Measurements from ENCODE around the gene DUSP28. TPM values are rescaled to one million over a fixed set of nuclear protein-coding genes. Genes with fewer than 3 reads are reported as not detected.

Gene DUSP28
- total and polyA plus RNA-seq, 2 donors (not counting 1 experiment from before 2014, with no cell fraction given), result 19.0 to 19.1 TPM

DNA sequence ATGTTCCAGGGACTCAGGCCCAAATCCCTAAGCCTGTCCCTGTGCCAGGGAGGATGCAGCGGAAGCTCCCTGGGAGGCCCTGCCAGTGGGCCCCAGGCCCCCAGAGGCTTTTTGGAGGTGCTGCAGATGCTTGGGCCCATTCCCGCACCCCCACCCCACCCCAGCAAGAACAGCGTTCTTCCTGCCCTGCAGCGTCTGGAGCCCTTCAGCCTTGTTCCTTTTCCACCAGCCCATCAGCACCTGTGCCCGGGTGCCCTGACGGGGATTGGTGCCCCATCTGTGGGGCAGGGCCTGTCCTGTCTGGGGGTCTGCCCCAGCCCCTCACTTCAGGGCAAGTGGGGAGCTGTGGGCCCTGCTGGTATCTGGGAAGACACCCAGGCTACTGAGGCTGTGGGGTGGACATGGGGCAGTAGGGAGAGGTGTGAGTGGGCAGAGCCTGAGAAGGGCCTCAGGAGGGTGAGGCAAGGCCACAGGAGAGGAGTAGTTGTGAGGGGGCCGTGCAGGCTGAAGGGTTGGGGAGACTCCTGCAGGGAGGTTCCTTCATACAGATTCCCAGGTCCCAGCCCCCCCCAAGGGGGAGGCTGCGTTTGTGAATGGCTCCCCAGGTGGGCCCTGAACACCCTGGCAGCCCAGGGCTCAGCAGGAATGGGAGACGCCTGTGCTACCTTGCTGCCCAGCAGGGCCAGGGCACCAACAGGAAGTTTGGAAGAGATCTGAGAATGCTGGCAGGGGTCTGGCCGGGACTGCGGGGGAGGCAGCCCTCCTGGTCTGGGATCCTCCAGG is 10.6 kb downstream of the DUSP28 start:
- no peak overlapping the region for H3K27ac Mint-ChIP-seq
- Histone ChIP-seq H3K27me3 (replicated peaks in 1 of 4; ENCODE audit: control extremely low read depth in 1 of 4, control insufficient read depth in 3 of 4, insufficient read depth in 4 of 4, low read length in 3 of 4) (no peaks in the 10 kb centered on the region), H3K9ac (ENCODE audit: low read length) (no peak overlapping the region), H4K20me1 (ENCODE audit: control insufficient read depth, insufficient read depth, low read length, poor library complexity, severe bottlenecking) (peaks cover 75% of the 10 kb centered on the region), H3K4me3 (ENCODE audit: control extremely low read depth in 1 of 5, extremely low read depth in 1 of 5, insufficient read depth in 1 of 5, low read depth in 2 of 5, low read length in 4 of 5) (no peak overlapping the region), H3K36me3 (replicated peaks in 1 of 2; ENCODE audit: control extremely low read depth in 1 of 2, control insufficient read depth in 1 of 2, extremely low read depth in 1 of 2, insufficient read depth in 2 of 2, low read length in 1 of 2) (peaks cover 0 to 31% of the 10 kb centered on the region in 2 experiments), H3K9me3 (ENCODE audit: control extremely low read depth in 1 of 3, control insufficient read depth in 2 of 3, insufficient read depth in 1 of 3, low read length in 2 of 3) (no peaks in the 10 kb centered on the region), H3K4me1 (ENCODE audit: control insufficient read depth in 2 of 2, insufficient read depth in 2 of 2, low read length in 2 of 2) (peaks cover 41 to 44% of the 10 kb centered on the region in 2 donors), H3K79me2 (ENCODE audit: control insufficient read depth, insufficient read depth, low read length) (peaks cover 63% of the 10 kb centered on the region), H2AFZ (ENCODE audit: insufficient read depth, low read depth, low read length, poor library complexity, severe bottlenecking) (no peak overlapping the region), H3K4me2 (replicated peaks; ENCODE audit: low read depth, low read length, poor library complexity, severe bottlenecking) (peak overlapping the region; percentile 98), H3K27ac (ENCODE audit: low read length in 2 of 2) (no peak overlapping the region)
- POLR2A ChIA-PET, result no interaction called here
- TF ChIP-seq, protein P1, sequence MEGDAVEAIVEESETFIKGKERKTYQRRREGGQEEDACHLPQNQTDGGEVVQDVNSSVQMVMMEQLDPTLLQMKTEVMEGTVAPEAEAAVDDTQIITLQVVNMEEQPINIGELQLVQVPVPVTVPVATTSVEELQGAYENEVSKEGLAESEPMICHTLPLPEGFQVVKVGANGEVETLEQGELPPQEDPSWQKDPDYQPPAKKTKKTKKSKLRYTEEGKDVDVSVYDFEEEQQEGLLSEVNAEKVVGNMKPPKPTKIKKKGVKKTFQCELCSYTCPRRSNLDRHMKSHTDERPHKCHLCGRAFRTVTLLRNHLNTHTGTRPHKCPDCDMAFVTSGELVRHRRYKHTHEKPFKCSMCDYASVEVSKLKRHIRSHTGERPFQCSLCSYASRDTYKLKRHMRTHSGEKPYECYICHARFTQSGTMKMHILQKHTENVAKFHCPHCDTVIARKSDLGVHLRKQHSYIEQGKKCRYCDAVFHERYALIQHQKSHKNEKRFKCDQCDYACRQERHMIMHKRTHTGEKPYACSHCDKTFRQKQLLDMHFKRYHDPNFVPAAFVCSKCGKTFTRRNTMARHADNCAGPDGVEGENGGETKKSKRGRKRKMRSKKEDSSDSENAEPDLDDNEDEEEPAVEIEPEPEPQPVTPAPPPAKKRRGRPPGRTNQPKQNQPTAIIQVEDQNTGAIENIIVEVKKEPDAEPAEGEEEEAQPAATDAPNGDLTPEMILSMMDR (IDR thresholded peaks at IDR 0.05), result no peak
- no peak for TF ChIP-seq EZH2 (IDR thresholded peaks at IDR 0.05; ENCODE audit: borderline replicate concordance, insufficient read depth, low read depth, low read length, poor library complexity, severe bottlenecking)
- H3K27me3 Mint-ChIP-seq, result no peaks in the 10 kb centered on the region
- CTCF ChIA-PET, result no interaction called here
- no peaks in the 10 kb centered on the region for H3K9me3 Mint-ChIP-seq (ENCODE audit: insufficient read depth)
- DNase-seq, result no peak
- 96% methylated on average over 9 of the region's 11 CpGs for WGBS (ENCODE audit: insufficient coverage)
- H3K4me3 Mint-ChIP-seq, result peak overlapping the region; percentile 23
- peaks cover 46% of the 10 kb centered on the region for H3K4me1 Mint-ChIP-seq
- intact Hi-C loops (cut with micrococcal nuclease), result no loop called here
- no peak for ATAC-seq (ENCODE audit: low read depth)

DNA sequence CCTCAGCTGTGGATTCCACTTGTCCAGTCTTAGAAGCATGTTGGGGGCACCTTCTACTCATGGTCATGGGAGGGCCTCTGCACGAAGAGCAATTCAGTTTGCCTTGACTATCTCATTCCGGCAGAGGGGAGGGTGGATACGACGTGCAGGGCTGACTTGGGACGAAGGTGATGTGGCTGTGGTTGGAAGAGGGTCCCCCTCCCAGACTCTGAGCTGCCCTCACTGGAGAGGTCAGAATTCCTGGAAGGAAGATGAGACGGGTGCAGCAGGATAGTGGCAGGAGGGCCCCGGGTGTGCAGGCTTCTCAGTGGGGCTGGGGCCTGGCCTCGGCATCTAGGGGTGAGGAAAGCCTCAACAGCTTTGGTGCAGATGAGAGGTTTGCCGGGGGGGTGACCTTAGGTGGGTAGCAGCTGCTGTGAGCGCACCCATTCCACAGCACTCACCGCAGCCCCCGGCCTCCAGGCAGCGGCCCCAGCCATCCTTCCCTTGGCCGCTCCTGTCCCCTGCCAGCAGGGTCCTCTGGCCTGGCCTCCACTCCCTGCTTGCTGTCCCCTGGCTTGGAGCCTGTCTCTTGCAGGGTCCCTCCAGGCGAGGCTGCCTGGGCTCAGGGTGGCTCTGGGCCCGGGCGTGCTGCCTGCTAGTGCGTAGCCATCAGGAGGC is 11.3 kb downstream of the DUSP28 start:
- H3K27me3 ChIP-seq (replicated peaks in 1 of 4; ENCODE audit: control extremely low read depth in 1 of 4, control insufficient read depth in 3 of 4, insufficient read depth in 4 of 4, low read length in 3 of 4), result no peaks in the 10 kb centered on the region
- Mint-ChIP-seq H3K4me3 (peak overlapping the region; percentile 23), H3K27me3 (no peaks in the 10 kb centered on the region), H3K27ac (no peak overlapping the region), H3K9me3 (ENCODE audit: insufficient read depth) (no peaks in the 10 kb centered on the region), H3K4me1 (peaks cover 40% of the 10 kb centered on the region)
- no peak overlapping the region for H3K9ac ChIP-seq (ENCODE audit: low read length)
- no peak overlapping the region for H2AFZ ChIP-seq (ENCODE audit: insufficient read depth, low read depth, low read length, poor library complexity, severe bottlenecking)
- H3K27ac ChIP-seq (ENCODE audit: low read length in 2 of 2), result no peak overlapping the region
- WGBS (ENCODE audit: insufficient coverage), result 98% methylated on average over 18 of the region's 18 CpGs
- peaks cover 83% of the 10 kb centered on the region for H4K20me1 ChIP-seq (ENCODE audit: control insufficient read depth, insufficient read depth, low read length, poor library complexity, severe bottlenecking)
- ChIA-PET CTCF (no interaction called here), POLR2A (no interaction called here)
- no peak for TF ChIP-seq EZH2 (IDR thresholded peaks at IDR 0.05; ENCODE audit: borderline replicate concordance, insufficient read depth, low read depth, low read length, poor library complexity, severe bottlenecking)
- TF ChIP-seq, protein P1 (IDR thresholded peaks at IDR 0.05), result no peak
- no peaks in the 10 kb centered on the region for H3K9me3 ChIP-seq (ENCODE audit: control extremely low read depth in 1 of 3, control insufficient read depth in 2 of 3, insufficient read depth in 1 of 3, low read length in 2 of 3)
- no peak for DNase-seq
- H3K4me1 ChIP-seq (ENCODE audit: control insufficient read depth in 2 of 2, insufficient read depth in 2 of 2, low read length in 2 of 2), result peaks cover 37 to 38% of the 10 kb centered on the region in 2 donors
- H3K79me2 ChIP-seq (ENCODE audit: control insufficient read depth, insufficient read depth, low read length), result peaks cover 63% of the 10 kb centered on the region
- ATAC-seq (ENCODE audit: low read depth), result no peak
- intact Hi-C loops (cut with micrococcal nuclease), result no loop called here
- H3K4me3 ChIP-seq (ENCODE audit: control extremely low read depth in 1 of 5, extremely low read depth in 1 of 5, insufficient read depth in 1 of 5, low read depth in 2 of 5, low read length in 4 of 5), result no peak overlapping the region
- H3K36me3 ChIP-seq (replicated peaks in 1 of 2; ENCODE audit: control extremely low read depth in 1 of 2, control insufficient read depth in 1 of 2, extremely low read depth in 1 of 2, insufficient read depth in 2 of 2, low read length in 1 of 2), result peaks cover 0 to 38% of the 10 kb centered on the region in 2 experiments
- H3K4me2 ChIP-seq (replicated peaks; ENCODE audit: low read depth, low read length, poor library complexity, severe bottlenecking), result peak overlapping the region; percentile 98

All from B cell (primary cell).